Fibroblast of gingiva (primary cell): Measurements from ENCODE around the gene GLCCI1.
"Not testable (repeated sequence)": the region's sequence is repeated elsewhere in the genome, so short reads cannot be mapped to it uniquely, and the experiment has no call there.

Experiments
- DNase-seq: peaks from one replicate; pipeline ENCODE4 v3.0.0-alpha.2; 2011; ENCODE audit warnings: low read depth

The GLCCI1 gene

GRCh38 chr7:8051373-8051772 is 82.8 kb downstream of the GLCCI1 start:
- no peak for DNase-seq

- no peak for DNase-seq
Observed at GRCh38 chr7:8051998-8052397, 83.4 kb downstream of the GLCCI1 start.

- no peak for DNase-seq
Observed at GRCh38 chr7:8052824-8053223, 84.2 kb downstream of the GLCCI1 start.

- DNase-seq, result peak; percentile 33
Observed at GRCh38 chr7:8056439-8056838, 87.8 kb downstream of the GLCCI1 start.

- DNase-seq, result no peak
Observed at GRCh38 chr7:8057566-8057965, 89.0 kb downstream of the GLCCI1 start.

GRCh38 chr7:8058322-8058721 is 89.7 kb downstream of the GLCCI1 start:
- DNase-seq, result no peak

- no peak for DNase-seq
Observed at GRCh38 chr7:8058852-8059251, 90.3 kb downstream of the GLCCI1 start.

GRCh38 chr7:8060241-8060640 is 91.6 kb downstream of the GLCCI1 start:
- DNase-seq, result no peak

- DNase-seq, result not testable (repeated sequence)
Observed at GRCh38 chr7:8063300-8063699, 94.7 kb downstream of the GLCCI1 start.

- DNase-seq, result peak; percentile 6
Observed at GRCh38 chr7:8063706-8064297, 95.2 kb downstream of the GLCCI1 start.

GRCh38 chr7:8064828-8065227 is 96.2 kb downstream of the GLCCI1 start:
- no peak for DNase-seq

- peak; percentile 87 for DNase-seq
Observed at GRCh38 chr7:8065356-8065813, 96.8 kb downstream of the GLCCI1 start.

GRCh38 chr7:8068892-8069686 is 100.5 kb downstream of the GLCCI1 start:
- DNase-seq, result no peak

- no peak for DNase-seq
Observed at GRCh38 chr7:8070451-8071180, 102.0 kb downstream of the GLCCI1 start.

- DNase-seq, result no peak
Observed at GRCh38 chr7:8078418-8078817, 109.8 kb downstream of the GLCCI1 start.

GRCh38 chr7:8082762-8083161 is 114.2 kb downstream of the GLCCI1 start:
- no peak for DNase-seq

GRCh38 chr7:8084836-8085235 is 116.2 kb downstream of the GLCCI1 start:
- DNase-seq, result no peak

GRCh38 chr7:8085420-8085819 is 116.8 kb downstream of the GLCCI1 start:
- DNase-seq, result no peak

GRCh38 chr7:8086239-8086638 is 117.6 kb downstream of the GLCCI1 start:
- DNase-seq, result no peak

- DNase-seq, result no peak
Observed at GRCh38 chr7:8089036-8089780, 120.6 kb downstream of the GLCCI1 start.

GRCh38 chr7:8092140-8092539 is 123.5 kb downstream of the GLCCI1 start:
- DNase-seq, result no peak
